Mucosa of rectum (tissue), 2 donors: ENCODE measurements around the gene TNS4.

ENCODE experiments used
- H3K27ac ChIP-seq, 2 donors: one replicate each; pipeline ENCODE4 v1.7.0; 2013; ENCODE audit warnings: inconsistent platforms in 2 of 2, low read depth in 2 of 2, low read length in 2 of 2
- H3K27me3 ChIP-seq, 2 donors: one replicate each; pipeline ENCODE4 v1.7.0; 2013; ENCODE audit warnings: low read length in 2 of 2; ENCODE audit not compliant: control insufficient read depth in 2 of 2, insufficient read depth in 2 of 2
- H3K36me3 ChIP-seq, 2 donors: one replicate each; pipeline ENCODE4 v1.7.0; 2013; ENCODE audit warnings: low read length in 2 of 2; ENCODE audit not compliant: control insufficient read depth in 2 of 2, insufficient read depth in 2 of 2
- H3K4me1 ChIP-seq, 2 donors: one replicate each; pipeline ENCODE4 v1.7.0; 2013; ENCODE audit warnings: low read length in 2 of 2, mild to moderate bottlenecking in 1 of 2; ENCODE audit not compliant: control insufficient read depth in 2 of 2, insufficient read depth in 2 of 2
- H3K4me3 ChIP-seq, 2 donors: one replicate each; pipeline ENCODE4 v1.7.0; 2013; ENCODE audit warnings: low read length in 2 of 2
- H3K9ac ChIP-seq, 2 donors: one replicate each; pipeline ENCODE4 v1.7.0; 2013; ENCODE audit warnings: low read length in 2 of 2, low read depth in 1 of 2, mild to moderate bottlenecking in 1 of 2
- H3K9me3 ChIP-seq, 2 donors: one replicate each; pipeline ENCODE4 v1.7.0; 2013; ENCODE audit warnings: low read length in 2 of 2; ENCODE audit not compliant: control insufficient read depth in 2 of 2
- donor health status: healthy.
- donor health status: Normal muscosa, but diverticular disease.

Gene TNS4

DNA sequence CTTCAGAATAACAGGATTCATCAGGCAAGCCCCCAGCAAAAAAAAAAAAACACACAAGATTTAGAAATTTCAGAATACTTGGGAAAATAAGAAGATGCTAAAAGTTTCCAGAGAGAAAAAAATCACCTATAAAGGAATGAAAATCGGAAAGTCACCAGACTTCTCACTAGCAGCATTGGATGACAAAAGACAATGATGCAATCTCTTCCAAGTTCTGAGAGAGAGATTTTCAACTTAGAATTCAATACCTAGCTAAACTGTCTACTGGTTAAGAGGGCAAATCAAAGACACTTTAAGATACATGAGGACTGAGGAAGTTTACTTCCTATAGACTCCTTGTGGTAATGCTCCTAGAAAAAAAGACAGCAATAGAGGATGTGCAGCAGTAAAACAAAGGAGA, 23.9 kb upstream of the TNS4 start:
- Histone ChIP-seq H3K27me3 (no peaks in the 10 kb centered on the region), H3K36me3 (no peaks in the 10 kb centered on the region), H3K4me1 (no peaks in the 10 kb centered on the region), H3K9me3 (no peaks in the 10 kb centered on the region), H3K27ac (no peak overlapping the region), H3K9ac (no peak overlapping the region), H3K4me3 (no peak overlapping the region)

- Histone ChIP-seq H3K9me3 (no peaks in the 10 kb centered on the region), H3K36me3 (no peaks in the 10 kb centered on the region), H3K27ac (no peak overlapping the region)
Observed at GRCh38 chr17:40524243-40524965, 23.0 kb upstream of the TNS4 start.

DNA sequence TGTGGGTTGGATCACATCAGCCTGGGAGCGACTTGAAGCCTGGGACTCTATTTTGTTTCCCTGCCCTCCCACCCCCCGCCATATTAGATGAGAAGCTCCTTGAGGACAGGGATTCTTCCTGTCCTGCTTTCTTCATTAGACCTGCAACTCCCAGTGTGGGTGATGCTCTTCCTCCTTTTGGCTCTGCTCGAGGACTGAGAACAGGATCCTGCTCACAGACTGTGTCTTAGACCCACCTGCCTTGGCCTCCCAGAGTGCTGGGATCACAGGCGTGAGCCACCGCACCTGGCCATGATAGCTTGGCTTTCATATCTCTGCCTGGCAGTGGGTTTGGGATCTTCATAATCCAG, 21.5 kb upstream of the TNS4 start:
- no peaks in the 10 kb centered on the region for H3K36me3 ChIP-seq
- H3K27me3 ChIP-seq: no peaks in the 10 kb centered on the region
- no peaks in the 10 kb centered on the region for H3K9me3 ChIP-seq
- H3K4me1 ChIP-seq: peaks cover 5 to 11% of the 10 kb centered on the region in 2 donors
- no peak overlapping the region for H3K27ac ChIP-seq
- no peak overlapping the region for H3K4me3 ChIP-seq
- H3K9ac ChIP-seq: no peak overlapping the region

More at GRCh38 chr17:40524243-40524965, 23.0 kb upstream of the TNS4 start:
- Histone ChIP-seq H3K4me1 (no peaks in the 10 kb centered on the region), H3K9ac (no peak overlapping the region), H3K27me3 (no peaks in the 10 kb centered on the region), H3K4me3 (no peak overlapping the region)

DNA sequence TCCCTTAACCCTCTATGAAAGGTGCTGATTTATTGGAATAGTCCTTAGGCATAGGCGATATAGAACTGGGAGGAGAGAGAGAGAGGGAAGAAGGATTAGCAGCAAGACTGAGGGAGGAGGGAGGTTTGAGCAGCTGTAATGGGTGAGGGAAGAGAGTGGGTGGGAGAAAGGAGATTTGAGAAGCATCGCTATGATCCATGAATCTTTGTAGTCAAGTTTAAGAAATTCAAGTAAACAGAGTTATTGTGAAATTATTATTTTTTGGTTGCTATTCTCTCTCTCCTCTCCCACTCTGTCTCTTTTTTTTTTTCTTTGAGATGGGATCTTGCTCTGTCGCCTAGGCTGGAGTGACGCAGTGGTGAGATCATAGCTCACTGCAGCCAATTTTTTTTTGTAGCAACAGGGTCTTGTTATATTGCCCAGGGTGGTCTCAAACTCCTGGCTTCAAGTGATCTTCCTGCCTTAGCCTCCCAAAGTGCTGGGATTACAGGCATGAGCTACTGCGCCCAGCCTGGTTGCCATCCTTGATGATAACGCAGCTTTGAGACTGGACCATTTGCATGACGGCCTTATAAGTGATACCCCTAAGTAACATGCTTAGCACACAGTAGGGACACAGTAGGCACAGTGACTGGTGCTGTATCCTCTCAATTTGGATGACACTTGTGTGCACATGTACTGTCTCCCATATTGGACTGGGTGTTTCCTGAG, 21.0 kb upstream of the TNS4 start:
- H3K4me1 ChIP-seq: peaks cover 5 to 13% of the 10 kb centered on the region in 2 donors
- no peak overlapping the region for H3K9ac ChIP-seq
- H3K27ac ChIP-seq: no peak overlapping the region
- H3K9me3 ChIP-seq: no peaks in the 10 kb centered on the region
- H3K4me3 ChIP-seq: no peak overlapping the region
- H3K36me3 ChIP-seq: no peaks in the 10 kb centered on the region
- H3K27me3 ChIP-seq: no peaks in the 10 kb centered on the region

DNA sequence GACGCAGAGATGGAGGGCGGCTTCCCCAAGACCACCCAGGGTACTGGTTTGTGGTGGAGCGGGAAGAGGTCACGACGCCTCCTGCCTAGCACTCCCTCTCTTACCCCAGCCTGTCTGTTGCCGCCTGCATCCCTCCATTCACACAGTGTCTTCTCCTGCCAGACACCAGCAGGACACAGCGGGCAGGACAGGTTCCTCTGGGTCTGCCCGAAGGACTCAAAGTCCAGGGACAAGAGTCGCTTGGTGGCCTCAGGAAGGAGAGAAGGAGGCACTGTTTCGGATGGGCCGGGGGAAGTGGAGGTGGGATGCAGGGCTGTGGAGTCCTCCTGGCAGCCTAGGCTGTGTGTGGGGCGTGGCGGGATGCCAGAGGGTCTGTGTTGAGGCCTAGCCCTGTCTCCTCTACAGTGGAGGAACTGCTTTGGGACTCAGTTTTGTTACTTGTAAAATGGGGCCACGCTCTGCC, 19.6 kb upstream of the TNS4 start:
- no peak overlapping the region for H3K4me3 ChIP-seq
- no peaks in the 10 kb centered on the region for H3K27me3 ChIP-seq
- no peaks in the 10 kb centered on the region for H3K9me3 ChIP-seq
- no peak overlapping the region for H3K9ac ChIP-seq
- no peak overlapping the region for H3K27ac ChIP-seq
- no peaks in the 10 kb centered on the region for H3K36me3 ChIP-seq
- peaks cover 7 to 24% of the 10 kb centered on the region in 2 donors for H3K4me1 ChIP-seq

- Histone ChIP-seq H3K4me1 (peaks cover 13 to 24% of the 10 kb centered on the region in 2 donors), H3K4me3 (no peak overlapping the region), H3K27me3 (peaks cover 0 to 3% of the 10 kb centered on the region in 2 donors), H3K27ac (no peak overlapping the region), H3K36me3 (no peaks in the 10 kb centered on the region), H3K9ac (no peak overlapping the region), H3K9me3 (no peaks in the 10 kb centered on the region)
Observed at GRCh38 chr17:40519089-40519775, 17.8 kb upstream of the TNS4 start.

GRCh38 chr17:40518401-40519088, 17.1 kb upstream of the TNS4 start:
- no peaks in the 10 kb centered on the region for H3K9me3 ChIP-seq
- peaks cover 0 to 3% of the 10 kb centered on the region in 2 donors for H3K27me3 ChIP-seq
- peak overlapping the region in 1 of 2 donors; percentile 4 for H3K27ac ChIP-seq
- no peak overlapping the region for H3K9ac ChIP-seq
- peak overlapping the region in 1 of 2 donors; percentile 20 for H3K4me3 ChIP-seq
- H3K36me3 ChIP-seq: no peaks in the 10 kb centered on the region
- H3K4me1 ChIP-seq: peaks cover 13 to 24% of the 10 kb centered on the region in 2 donors

DNA sequence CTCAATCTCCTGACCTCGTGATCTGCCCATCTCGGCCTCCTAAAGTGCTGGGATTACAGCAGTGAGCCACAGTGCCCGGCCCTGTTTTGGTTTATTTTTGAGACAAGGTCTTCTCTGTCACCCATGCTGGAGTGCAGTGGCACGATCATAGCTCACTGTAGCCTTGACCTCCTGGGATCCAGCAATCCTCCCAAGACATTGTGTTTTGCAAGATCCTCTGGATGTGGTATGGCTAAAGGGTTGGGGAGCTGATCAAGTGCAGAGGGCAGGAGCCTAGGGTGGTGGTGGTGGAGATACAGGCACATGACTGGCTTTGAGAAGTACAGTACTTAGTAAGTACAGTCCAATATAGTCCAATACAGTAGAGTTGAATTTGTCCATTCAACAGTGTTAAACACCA, 16.6 kb upstream of the TNS4 start:
- peak overlapping the region in 1 of 2 donors; percentile 4 for H3K27ac ChIP-seq
- peak overlapping the region in 1 of 2 donors; percentile 20 for H3K4me3 ChIP-seq
- H3K9me3 ChIP-seq: no peaks in the 10 kb centered on the region
- H3K36me3 ChIP-seq: no peaks in the 10 kb centered on the region
- H3K4me1 ChIP-seq: peaks cover 13 to 24% of the 10 kb centered on the region in 2 donors
- no peak overlapping the region for H3K9ac ChIP-seq
- peaks cover 0 to 3% of the 10 kb centered on the region in 2 donors for H3K27me3 ChIP-seq

GRCh38 chr17:40517286-40517662, 15.9 kb upstream of the TNS4 start:
- peaks cover 13 to 24% of the 10 kb centered on the region in 2 donors for H3K4me1 ChIP-seq

More at GRCh38 chr17:40517286-40517662, 15.9 kb upstream of the TNS4 start:
- Histone ChIP-seq H3K36me3 (no peaks in the 10 kb centered on the region), H3K27me3 (peaks cover 0 to 3% of the 10 kb centered on the region in 2 donors), H3K9me3 (no peaks in the 10 kb centered on the region), H3K9ac (no peak overlapping the region), H3K27ac (peak overlapping the region; percentile 29 to 31), H3K4me3 (peak overlapping the region in 1 of 2 donors; percentile 39)
